NCI-H1105 treated with DMSO at 0.1 percent for 48 hours (cell line): ENCODE data around the gene LRTM2.

Experiments used
- DNase-seq: peaks from one replicate; lab custom pipeline; 2025; lab: John Stamatoyannopoulos, UW

Gene LRTM2

GRCh38 chr12:1797991-1798640 lies 22.2 kb upstream of the LRTM2 start:
- DNase-seq: no peak

GRCh38 chr12:1798641-1799020 lies 21.7 kb upstream of the LRTM2 start:
- DNase-seq: no peak

- DNase-seq: no peak
These were observed 21.1 kb upstream of the LRTM2 start for GRCh38 chr12:1799051-1799881.

- DNase-seq: no peak
These were observed 20.4 kb upstream of the LRTM2 start for GRCh38 chr12:1799882-1800400.

- DNase-seq: no peak
These were observed 19.7 kb upstream of the LRTM2 start for GRCh38 chr12:1800401-1801302.

- no peak for DNase-seq
These were observed 18.9 kb upstream of the LRTM2 start for GRCh38 chr12:1801303-1801975.

GRCh38 chr12:1803736-1804135 lies 16.6 kb upstream of the LRTM2 start:
- DNase-seq: no peak

- DNase-seq: peak; percentile 83
These were observed 15.6 kb upstream of the LRTM2 start for GRCh38 chr12:1804545-1805332.

GRCh38 chr12:1805441-1806081 lies 14.8 kb upstream of the LRTM2 start:
- no peak for DNase-seq

GRCh38 chr12:1806301-1807086 lies 13.9 kb upstream of the LRTM2 start:
- DNase-seq: no peak

GRCh38 chr12:1807087-1807860 lies 13.1 kb upstream of the LRTM2 start:
- DNase-seq: no peak

GRCh38 chr12:1808036-1808797 lies 12.1 kb upstream of the LRTM2 start:
- no peak for DNase-seq

- DNase-seq: no peak
These were observed 11.4 kb upstream of the LRTM2 start for GRCh38 chr12:1808798-1809480.

GRCh38 chr12:1809591-1810190 lies 10.7 kb upstream of the LRTM2 start:
- DNase-seq: no peak

GRCh38 chr12:1810201-1810930 lies 10.0 kb upstream of the LRTM2 start:
- no peak for DNase-seq

GRCh38 chr12:1810931-1811280 lies 9.5 kb upstream of the LRTM2 start:
- no peak for DNase-seq
